ENCODE measurements around the gene SLC2A10.
A peak's percentile ranks its signal among the peaks of the same experiment; 100 is the strongest.

GRCh38 chr20:46681032-46681854 lies 28.2 kb upstream of the SLC2A10 start:
- TF ChIP-seq, protein P1, sequence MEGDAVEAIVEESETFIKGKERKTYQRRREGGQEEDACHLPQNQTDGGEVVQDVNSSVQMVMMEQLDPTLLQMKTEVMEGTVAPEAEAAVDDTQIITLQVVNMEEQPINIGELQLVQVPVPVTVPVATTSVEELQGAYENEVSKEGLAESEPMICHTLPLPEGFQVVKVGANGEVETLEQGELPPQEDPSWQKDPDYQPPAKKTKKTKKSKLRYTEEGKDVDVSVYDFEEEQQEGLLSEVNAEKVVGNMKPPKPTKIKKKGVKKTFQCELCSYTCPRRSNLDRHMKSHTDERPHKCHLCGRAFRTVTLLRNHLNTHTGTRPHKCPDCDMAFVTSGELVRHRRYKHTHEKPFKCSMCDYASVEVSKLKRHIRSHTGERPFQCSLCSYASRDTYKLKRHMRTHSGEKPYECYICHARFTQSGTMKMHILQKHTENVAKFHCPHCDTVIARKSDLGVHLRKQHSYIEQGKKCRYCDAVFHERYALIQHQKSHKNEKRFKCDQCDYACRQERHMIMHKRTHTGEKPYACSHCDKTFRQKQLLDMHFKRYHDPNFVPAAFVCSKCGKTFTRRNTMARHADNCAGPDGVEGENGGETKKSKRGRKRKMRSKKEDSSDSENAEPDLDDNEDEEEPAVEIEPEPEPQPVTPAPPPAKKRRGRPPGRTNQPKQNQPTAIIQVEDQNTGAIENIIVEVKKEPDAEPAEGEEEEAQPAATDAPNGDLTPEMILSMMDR (IDR thresholded peaks at IDR 0.05; ENCODE audit: insufficient read depth, low read depth, low read length): peak; percentile 85
- TF ChIP-seq EZH2 (IDR thresholded peaks at IDR 0.05; ENCODE audit: insufficient read depth, low read length): no peak
